ES-I3 (cell line): Measurements from ENCODE around the gene RCBTB1.
"Not testable (repeated sequence)": the region's sequence is repeated elsewhere in the genome, so short reads cannot be mapped to it uniquely, and the experiment has no call there.

Experiments
- H3K36me3 ChIP-seq: 2 replicates; pipeline ENCODE4 v1.6.1; 2013; ENCODE audit warnings: mild to moderate bottlenecking, low read length, control low read depth, moderate library complexity; ENCODE audit not compliant: insufficient read depth
- H3K4me1 ChIP-seq: 2 replicates; pipeline ENCODE4 v1.6.1; 2013; ENCODE audit warnings: mild to moderate bottlenecking, control low read depth, low read length; ENCODE audit not compliant: insufficient read depth
- H3K9ac ChIP-seq: 2 replicates; pipeline ENCODE4 v1.6.1; 2013; ENCODE audit warnings: low read depth, mild to moderate bottlenecking, low read length, moderate library complexity
- H3K9me3 ChIP-seq: 2 replicates; pipeline ENCODE4 v1.6.1; 2013; ENCODE audit warnings: mild to moderate bottlenecking, low read length, moderate library complexity; ENCODE audit not compliant: control insufficient read depth, insufficient read depth

The RCBTB1 gene

GRCh38 chr13:49587311-49587847, 2.0 kb upstream of the RCBTB1 start:
- Histone ChIP-seq H3K4me1 (no peaks in the 10 kb centered on the region), H3K9ac (no peak overlapping the region), H3K9me3 (no peaks in the 10 kb centered on the region), H3K36me3 (no peaks in the 10 kb centered on the region)

- H3K9ac ChIP-seq = no peak overlapping the region
- H3K4me1 ChIP-seq = no peaks in the 10 kb centered on the region
- H3K36me3 ChIP-seq = no peaks in the 10 kb centered on the region
- no peaks in the 10 kb centered on the region for H3K9me3 ChIP-seq
Measured at GRCh38 chr13:49586717-49587116, 1.4 kb upstream of the RCBTB1 start.

GRCh38 chr13:49584771-49585182, 581 bp downstream of the RCBTB1 start:
- H3K4me1 ChIP-seq = no peaks in the 10 kb centered on the region
- H3K9me3 ChIP-seq = no peaks in the 10 kb centered on the region
- peak overlapping the region; percentile 60 for H3K9ac ChIP-seq
- peaks cover 4% of the 10 kb centered on the region; the same call in 1 of the 2 replicates for H3K36me3 ChIP-seq

- peaks cover 4% of the 10 kb centered on the region for H3K36me3 ChIP-seq
- H3K4me1 ChIP-seq = no peaks in the 10 kb centered on the region
- H3K9me3 ChIP-seq = no peaks in the 10 kb centered on the region
- H3K9ac ChIP-seq = no peak overlapping the region
Measured at GRCh38 chr13:49580980-49581680, 4.2 kb downstream of the RCBTB1 start.

GRCh38 chr13:49579501-49579900, 5.9 kb downstream of the RCBTB1 start:
- H3K4me1 ChIP-seq = no peaks in the 10 kb centered on the region
- H3K9ac ChIP-seq = no peak overlapping the region
- peaks cover 4% of the 10 kb centered on the region for H3K36me3 ChIP-seq
- H3K9me3 ChIP-seq = no peaks in the 10 kb centered on the region

GRCh38 chr13:49571299-49572240, 13.8 kb downstream of the RCBTB1 start:
- H3K4me1 ChIP-seq = no peaks in the 10 kb centered on the region
- no peak overlapping the region for H3K9ac ChIP-seq
- H3K9me3 ChIP-seq = no peaks in the 10 kb centered on the region
- peaks cover 5% of the 10 kb centered on the region; the same call in 1 of the 2 replicates for H3K36me3 ChIP-seq

- H3K9ac ChIP-seq = no peak overlapping the region
- H3K4me1 ChIP-seq = no peaks in the 10 kb centered on the region
- H3K36me3 ChIP-seq = peaks cover 8% of the 10 kb centered on the region; the same call in 1 of the 2 replicates
- no peaks in the 10 kb centered on the region for H3K9me3 ChIP-seq
Measured at GRCh38 chr13:49569993-49570689, 15.2 kb downstream of the RCBTB1 start.

- Histone ChIP-seq H3K36me3 (peaks cover 13% of the 10 kb centered on the region; the same call in 1 of the 2 replicates), H3K9me3 (no peaks in the 10 kb centered on the region), H3K4me1 (no peaks in the 10 kb centered on the region), H3K9ac (no peak overlapping the region)
Measured at GRCh38 chr13:49567491-49567890, 17.9 kb downstream of the RCBTB1 start.

- Histone ChIP-seq H3K36me3 (peaks cover 13% of the 10 kb centered on the region; the same call in 1 of the 2 replicates), H3K4me1 (no peaks in the 10 kb centered on the region), H3K9me3 (no peaks in the 10 kb centered on the region), H3K9ac (no peak overlapping the region)
Measured at GRCh38 chr13:49566461-49566860, 18.9 kb downstream of the RCBTB1 start.

GRCh38 chr13:49565461-49565860, 19.9 kb downstream of the RCBTB1 start:
- not testable (repeated sequence) for H3K4me1 ChIP-seq, H3K9me3 ChIP-seq, H3K9ac ChIP-seq
- H3K36me3 ChIP-seq = peaks cover 13% of the 10 kb centered on the region; the same call in 1 of the 2 replicates

GRCh38 chr13:49563516-49563915, 21.8 kb downstream of the RCBTB1 start:
- no peaks in the 10 kb centered on the region for H3K9me3 ChIP-seq
- H3K4me1 ChIP-seq = no peaks in the 10 kb centered on the region
- H3K9ac ChIP-seq = no peak overlapping the region
- H3K36me3 ChIP-seq = peaks cover 13% of the 10 kb centered on the region; the same call in 1 of the 2 replicates

- no peaks in the 10 kb centered on the region for H3K4me1 ChIP-seq
- no peaks in the 10 kb centered on the region for H3K9me3 ChIP-seq
- no peak overlapping the region for H3K9ac ChIP-seq
- peaks cover 5% of the 10 kb centered on the region for H3K36me3 ChIP-seq
Measured at GRCh38 chr13:49561062-49561410, 24.3 kb downstream of the RCBTB1 start.

- no peaks in the 10 kb centered on the region for H3K9me3 ChIP-seq
- no peak overlapping the region for H3K9ac ChIP-seq
- H3K4me1 ChIP-seq = no peaks in the 10 kb centered on the region
- H3K36me3 ChIP-seq = peaks cover 5% of the 10 kb centered on the region
Measured at GRCh38 chr13:49560270-49561061, 24.9 kb downstream of the RCBTB1 start.
